Upper lobe of left lung (tissue), 6 donors: ENCODE measurements around the gene SLC23A3. TPM values are rescaled to one million over a fixed set of nuclear protein-coding genes. Genes with fewer than 3 reads are reported as not detected.
A peak's percentile ranks its signal among the peaks of the same experiment; 100 is the strongest.

Experiments
- ATAC-seq, 2 donors: fragments of 200-7000 bp; cut with Tn5 transposase; one replicate each; pipeline ENCODE4 v1.9.1; 2022; ENCODE audit warnings: mild to moderate bottlenecking in 2 of 2, moderate library complexity in 2 of 2; ENCODE audit not compliant: low FRiP score in 2 of 2
- DNase-seq, 2 donors: peaks; one replicate each; pipeline ENCODE4 v3.0.0-alpha.2; 2019 to 2020
- H3K27ac ChIP-seq, 4 donors: fragments of 200-600 bp; sonication (generic); one replicate each; pipeline ENCODE4 v1.5.1; 2016 to 2019
- H3K27me3 ChIP-seq, 4 donors: fragments of 200-600 bp; sonication (generic); one replicate each; pipeline ENCODE4 v1.5.1; 2017 to 2019
- H3K36me3 ChIP-seq, 4 donors: fragments of 200-600 bp; sonication (generic); one replicate each; pipeline ENCODE4 v1.5.1; 2016 to 2019
- H3K4me1 ChIP-seq, 4 donors: fragments of 200-600 bp; sonication (generic); one replicate each; pipeline ENCODE4 v1.5.1; 2018 to 2019
- H3K4me3 ChIP-seq, 4 donors: fragments of 200-600 bp; sonication (generic); one replicate each; pipeline ENCODE4 v1.5.1; 2017 to 2019; ENCODE audit warnings: mild to moderate bottlenecking in 2 of 4, moderate library complexity in 1 of 4
- H3K9me3 ChIP-seq, 4 donors: fragments of 200-600 bp; sonication (generic); one replicate each; pipeline ENCODE4 v1.5.1; 2018 to 2019
- CTCF ChIP-seq, 6 experiments: fragments of 450-650 bp in 4 of 6; fragments of 200-600 bp in 2 of 6; sonication (generic) in 2 of 6; IDR thresholded peaks; one replicate each; pipeline ENCODE4 v1.5.1; 2016 to 2019; ENCODE audit warnings: antibody characterized with exemption in 6 of 6
- EP300 ChIP-seq, 4 donors: sonication (generic); formaldehyde crosslinking; IDR thresholded peaks; one replicate each; pipeline ENCODE4 v1.5.1; 2017; ENCODE audit warnings: antibody characterized with exemption in 4 of 4, control low read depth in 2 of 4
- POLR2A ChIP-seq, 4 donors: fragments of 450-650 bp; IDR thresholded peaks; one replicate each; pipeline ENCODE4 v1.5.1; 2016 to 2017; ENCODE audit warnings: antibody characterized with exemption in 4 of 4, mild to moderate bottlenecking in 2 of 4
- POLR2AphosphoS5 ChIP-seq, 2 donors: sonication (generic); formaldehyde crosslinking; IDR thresholded peaks; one replicate each; pipeline ENCODE4 v1.5.1; 2017; ENCODE audit warnings: antibody characterized with exemption in 2 of 2
- WGBS, 2 donors: methylation state at CpG; one replicate each; pipeline ENCODE4 v1.1.5; 2017 to 2018; 5-methylcytosine and 5-hydroxymethylcytosine counted together
- total RNA-seq, 6 donors: library from RNA; depleted of rRNA in 4 of 6; stranded (reverse); fragments of >200 nt in 4 of 6; gene quantifications; one replicate each; pipeline versions ENCODE4 v1.1.0 to v1.2.1, GENCODE V29; 2016 to 2021
- donor health status: DM: no; HTN: no; CAD: no; lungs with moderate emphysema.
- donor health status: DM: no; HTN: yes; CAD: no; lungs with severe emphysema.

The SLC23A3 gene
- total RNA-seq, 6 donors from 2014 or later, result 0.33 to 6.3 (median 2.6) TPM

GRCh38 chr2:219216535-219216915 is 46.7 kb upstream of the SLC23A3 start:
- peaks cover 20 to 35% (median 29%) of the 10 kb centered on the region in 4 donors for H3K4me1 ChIP-seq
- peak overlapping the region in 1 of 4 donors; percentile 2 for H3K27ac ChIP-seq
- no peaks in the 10 kb centered on the region for H3K9me3 ChIP-seq
- H3K4me3 ChIP-seq, result no peak overlapping the region
- TF ChIP-seq CTCF (IDR thresholded peaks at IDR 0.05), result no peak
- TF ChIP-seq POLR2A (IDR thresholded peaks at IDR 0.05), result no peak
- no peak for TF ChIP-seq POLR2AphosphoS5 (IDR thresholded peaks at IDR 0.05)
- no peak for TF ChIP-seq EP300 (IDR thresholded peaks at IDR 0.05)
- no peaks in the 10 kb centered on the region for H3K27me3 ChIP-seq
- peaks cover 16 to 51% (median 34%) of the 10 kb centered on the region in 4 donors for H3K36me3 ChIP-seq
- 85 to 88% methylated on average over 4 to 6 of the region's 6 CpGs for WGBS, 2 donors
- DNase-seq (no peak), ATAC-seq (no peak)

- H3K27ac ChIP-seq, result no peak overlapping the region
- peaks cover 20 to 35% (median 29%) of the 10 kb centered on the region in 4 donors for H3K4me1 ChIP-seq
- TF ChIP-seq CTCF (IDR thresholded peaks at IDR 0.05) (no peak), POLR2A (IDR thresholded peaks at IDR 0.05) (no peak), POLR2AphosphoS5 (IDR thresholded peaks at IDR 0.05) (no peak), EP300 (IDR thresholded peaks at IDR 0.05) (no peak)
- no peak overlapping the region for H3K4me3 ChIP-seq
- ATAC-seq (no peak), DNase-seq (peak in 1 of 2 donors; percentile 79)
- H3K9me3 ChIP-seq, result no peaks in the 10 kb centered on the region
- WGBS, 2 donors, result 94 to 97% methylated on average over 26 to 27 of the region's 27 CpGs
- no peaks in the 10 kb centered on the region for H3K27me3 ChIP-seq
- H3K36me3 ChIP-seq, result peaks cover 10 to 49% (median 30%) of the 10 kb centered on the region in 4 donors
Observed at GRCh38 chr2:219215871-219216534, 46.2 kb upstream of the SLC23A3 start.

- Histone ChIP-seq H3K27ac (no peak overlapping the region), H3K36me3 (peaks cover 0 to 48% (median 23%) of the 10 kb centered on the region in 4 donors), H3K9me3 (no peaks in the 10 kb centered on the region), H3K27me3 (no peaks in the 10 kb centered on the region), H3K4me1 (peaks cover 19 to 33% (median 28%) of the 10 kb centered on the region in 4 donors), H3K4me3 (no peak overlapping the region)
- WGBS, 2 donors, result 92 to 98% methylated on average over 6 of the region's 6 CpGs
- ATAC-seq (no peak), DNase-seq (no peak)
- TF ChIP-seq CTCF (IDR thresholded peaks at IDR 0.05), result no peak
- no peak for TF ChIP-seq POLR2AphosphoS5 (IDR thresholded peaks at IDR 0.05)
- TF ChIP-seq POLR2A (IDR thresholded peaks at IDR 0.05), result no peak
- no peak for TF ChIP-seq EP300 (IDR thresholded peaks at IDR 0.05)
Observed at GRCh38 chr2:219214786-219215185, 45.0 kb upstream of the SLC23A3 start.

GRCh38 chr2:219214141-219214540 is 44.3 kb upstream of the SLC23A3 start:
- Histone ChIP-seq H3K36me3 (peaks cover 0 to 50% (median 25%) of the 10 kb centered on the region in 4 donors), H3K27ac (no peak overlapping the region), H3K4me1 (peaks cover 13 to 29% (median 22%) of the 10 kb centered on the region in 4 donors), H3K27me3 (no peaks in the 10 kb centered on the region), H3K4me3 (no peak overlapping the region), H3K9me3 (no peaks in the 10 kb centered on the region)
- DNase-seq (no peak), ATAC-seq (no peak)
- WGBS, 2 donors, result 96 to 97% methylated on average over 12 to 15 of the region's 15 CpGs
- no peak for TF ChIP-seq CTCF (IDR thresholded peaks at IDR 0.05)
- no peak for TF ChIP-seq EP300 (IDR thresholded peaks at IDR 0.05)
- no peak for TF ChIP-seq POLR2AphosphoS5 (IDR thresholded peaks at IDR 0.05)
- no peak for TF ChIP-seq POLR2A (IDR thresholded peaks at IDR 0.05)
